SK-N-SH treated with all-trans-retinoic acid at 6 μM for 48 hours (cell line): ENCODE data around the gene KLHL24.

ENCODE experiments used
- ISL1 ChIP-seq: fragments of 250-450 bp; sonication (Bioruptor Pico); IDR thresholded peaks from 2 replicates; pipeline ENCODE4 v2.1.2; 2022; ENCODE audit warnings: mild to moderate bottlenecking, moderate library complexity
- OSR1 ChIP-seq: fragments of 250-450 bp; sonication (Bioruptor Pico); IDR thresholded peaks from 2 replicates; pipeline ENCODE4 v1.8.0; 2022; ENCODE audit warnings: moderate library complexity, mild to moderate bottlenecking, inconsistent platforms
- PATZ1 ChIP-seq: fragments of 250-450 bp; sonication (Bioruptor Pico); IDR thresholded peaks from 2 replicates; pipeline ENCODE4 v1.8.0; 2020; ENCODE audit warnings: mild to moderate bottlenecking, moderate library complexity, borderline replicate concordance
- TOX ChIP-seq: fragments of 250-450 bp; sonication (Bioruptor Pico); IDR thresholded peaks from 2 replicates; pipeline ENCODE4 v1.8.0; 2021; ENCODE audit warnings: mild to moderate bottlenecking, moderate library complexity, borderline replicate concordance

DNA sequence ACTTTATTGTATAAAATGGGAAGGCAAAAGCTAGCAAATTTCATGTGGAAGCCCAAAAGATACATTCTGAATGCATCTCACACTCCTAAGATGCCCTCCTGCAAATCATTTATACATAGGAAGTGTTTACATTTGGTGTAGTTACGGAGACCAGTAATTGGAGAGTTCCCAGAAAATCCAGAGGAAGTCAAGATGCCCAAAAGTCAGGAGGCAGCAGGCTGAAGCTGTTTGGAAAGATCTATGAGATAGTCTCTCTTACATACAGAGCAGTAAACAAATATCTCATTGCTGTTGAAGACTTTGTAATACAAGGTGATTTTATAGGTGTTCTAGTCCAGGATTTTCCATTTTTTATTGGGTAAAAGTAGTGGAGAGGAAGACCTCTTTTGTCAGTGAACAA, 8.8 kb downstream of the KLHL24 start:
- no peak for TF ChIP-seq OSR1 (CRISPR knock-in tag)
- no peak for TF ChIP-seq TOX (CRISPR knock-in tag)
- no peak for TF ChIP-seq PATZ1 (CRISPR knock-in tag)
- TF ChIP-seq ISL1 (CRISPR knock-in tag) = no peak
